ENCODE results near the gene PLA2G2D.

DNA sequence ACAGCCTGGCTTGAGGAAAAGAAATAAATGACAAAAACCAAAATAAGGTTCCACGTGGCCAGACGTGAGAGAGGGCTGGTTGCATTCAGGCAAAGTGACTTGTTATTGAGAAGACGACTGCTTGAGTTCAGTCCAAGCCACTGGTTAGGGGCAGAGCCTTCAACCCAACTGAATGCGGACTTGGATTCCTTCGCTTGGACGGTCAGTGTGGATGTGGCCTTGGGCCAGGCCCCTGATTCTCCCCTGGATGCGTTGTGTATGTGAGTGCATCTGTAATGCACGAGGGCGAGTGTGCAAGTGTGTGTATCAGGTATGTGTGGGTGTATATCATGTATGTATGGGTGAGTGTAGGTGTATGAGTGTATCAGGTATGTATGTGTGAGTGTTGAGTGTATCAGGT is 21.7 kb upstream of the PLA2G2D start:
- TF ChIP-seq, protein P1, sequence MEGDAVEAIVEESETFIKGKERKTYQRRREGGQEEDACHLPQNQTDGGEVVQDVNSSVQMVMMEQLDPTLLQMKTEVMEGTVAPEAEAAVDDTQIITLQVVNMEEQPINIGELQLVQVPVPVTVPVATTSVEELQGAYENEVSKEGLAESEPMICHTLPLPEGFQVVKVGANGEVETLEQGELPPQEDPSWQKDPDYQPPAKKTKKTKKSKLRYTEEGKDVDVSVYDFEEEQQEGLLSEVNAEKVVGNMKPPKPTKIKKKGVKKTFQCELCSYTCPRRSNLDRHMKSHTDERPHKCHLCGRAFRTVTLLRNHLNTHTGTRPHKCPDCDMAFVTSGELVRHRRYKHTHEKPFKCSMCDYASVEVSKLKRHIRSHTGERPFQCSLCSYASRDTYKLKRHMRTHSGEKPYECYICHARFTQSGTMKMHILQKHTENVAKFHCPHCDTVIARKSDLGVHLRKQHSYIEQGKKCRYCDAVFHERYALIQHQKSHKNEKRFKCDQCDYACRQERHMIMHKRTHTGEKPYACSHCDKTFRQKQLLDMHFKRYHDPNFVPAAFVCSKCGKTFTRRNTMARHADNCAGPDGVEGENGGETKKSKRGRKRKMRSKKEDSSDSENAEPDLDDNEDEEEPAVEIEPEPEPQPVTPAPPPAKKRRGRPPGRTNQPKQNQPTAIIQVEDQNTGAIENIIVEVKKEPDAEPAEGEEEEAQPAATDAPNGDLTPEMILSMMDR (IDR thresholded peaks at IDR 0.05; ENCODE audit: insufficient read depth, low read length, poor library complexity, severe bottlenecking): no peak
- TF ChIP-seq EZH2phosphoT487 (conservative IDR thresholded peaks at IDR 0.05; ENCODE audit: low read length): no peak

Data from SU-DHL-6 (cell line).